NCI-H526 treated with DMSO at 0.1 percent for 48 hours (cell line): ENCODE measurements around the gene KMT2E.

Experiments
- DNase-seq: peaks from one replicate; lab custom pipeline; 2025; lab: John Stamatoyannopoulos, UW

The KMT2E gene

GRCh38 chr7:105007298-105007697, 6.7 kb upstream of the KMT2E start:
- DNase-seq: no peak

- DNase-seq: no peak
Measured at GRCh38 chr7:105009667-105010503, 4.1 kb upstream of the KMT2E start.

DNA sequence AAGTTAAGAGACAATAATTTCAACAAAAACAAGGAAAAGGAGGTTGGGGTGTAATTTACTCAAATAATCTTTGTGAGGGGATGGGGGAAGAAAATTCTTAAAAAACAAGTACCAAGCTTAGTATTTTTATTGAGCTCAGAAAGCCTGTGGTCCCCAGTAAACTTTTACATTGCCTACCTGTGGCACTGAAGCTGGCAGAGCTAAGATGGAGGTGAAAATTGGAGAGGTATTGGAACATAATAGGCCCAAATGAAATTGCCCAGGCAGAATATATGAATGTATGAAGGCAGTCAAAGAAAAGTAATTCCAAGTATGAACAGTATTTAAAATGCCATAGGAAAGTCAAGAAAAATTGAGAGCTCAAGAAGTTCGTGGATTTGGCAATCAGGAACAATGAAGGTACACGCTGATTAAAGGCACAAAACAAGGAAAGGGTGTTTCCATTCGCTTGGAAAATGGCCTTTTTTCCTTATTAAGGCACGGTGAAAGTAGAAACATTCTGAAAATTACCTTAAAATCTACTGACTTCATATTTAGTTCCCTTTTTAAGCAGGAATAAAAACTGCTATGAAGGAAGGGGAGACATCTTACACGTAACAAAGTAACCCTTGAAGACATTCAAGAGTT, 3.4 kb upstream of the KMT2E start:
- DNase-seq: no peak

DNA sequence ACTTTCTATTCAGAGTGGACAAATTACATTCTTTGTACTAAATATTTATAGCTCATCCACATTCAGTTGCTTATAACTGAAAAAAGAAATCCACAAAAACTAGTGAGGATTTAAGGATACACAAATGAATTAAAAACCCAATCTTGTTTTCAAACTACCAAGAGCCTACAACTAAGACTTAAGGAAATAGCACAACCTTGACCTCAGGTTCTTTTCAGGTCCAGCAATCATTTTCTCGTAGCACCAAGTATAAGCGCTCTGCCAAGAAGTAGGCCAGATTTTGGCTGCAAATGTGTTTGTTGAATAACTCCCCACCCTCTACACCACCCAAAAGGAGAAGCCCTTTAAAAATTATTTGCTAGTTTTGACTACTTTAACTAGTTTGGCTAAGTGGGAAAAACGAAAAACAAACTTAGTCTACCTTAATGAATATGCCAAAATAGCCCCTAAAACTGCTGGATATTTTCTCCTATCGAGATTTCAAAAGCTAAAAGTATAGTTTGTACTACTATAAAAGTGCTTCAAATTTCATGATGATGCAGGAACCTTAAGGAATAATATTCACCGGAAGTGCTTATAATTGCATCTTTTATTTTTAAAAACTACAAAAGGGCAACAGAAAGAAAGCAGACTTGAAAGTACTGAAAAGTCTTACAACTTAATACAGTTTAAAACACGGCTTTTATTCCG, 2.7 kb upstream of the KMT2E start:
- no peak for DNase-seq

- no peak for DNase-seq
Measured at GRCh38 chr7:105011831-105012502, 2.0 kb upstream of the KMT2E start.

- DNase-seq: peak; percentile 97
Measured at GRCh38 chr7:105012503-105013220, 1.3 kb upstream of the KMT2E start.

GRCh38 chr7:105013221-105013815, 687 bp upstream of the KMT2E start:
- DNase-seq: peak; percentile 84

- DNase-seq: peak; percentile 80
Measured at GRCh38 chr7:105014693-105015389, 836 bp downstream of the KMT2E start.

DNA sequence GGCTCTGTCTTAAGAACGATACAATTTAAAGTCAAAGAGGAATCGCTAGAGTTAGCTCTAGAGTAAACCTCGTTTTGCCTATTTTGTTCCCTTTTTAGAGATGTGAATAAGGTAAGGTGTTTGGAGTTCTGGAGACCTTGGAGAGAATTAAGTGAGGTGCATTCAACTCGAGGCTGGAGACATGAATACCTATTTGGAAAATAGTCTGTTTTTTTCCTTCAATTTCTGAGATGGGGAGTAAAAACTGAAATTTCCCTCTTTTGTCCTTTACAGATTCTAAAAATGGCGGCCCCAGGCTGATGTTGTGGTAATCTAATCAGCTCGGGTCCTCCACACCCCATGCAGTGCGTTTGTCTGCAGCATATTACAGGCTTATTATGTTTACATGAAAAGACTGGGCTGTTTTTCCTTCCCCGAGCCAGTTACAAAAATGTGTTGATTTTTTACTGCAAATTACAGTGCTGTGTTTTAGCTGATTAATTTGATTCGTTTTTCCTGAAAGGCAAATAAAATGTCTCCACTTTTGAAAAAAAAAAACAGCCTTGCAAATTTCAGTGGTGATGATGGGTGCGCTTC, 1.5 kb downstream of the KMT2E start:
- peak; percentile 60 for DNase-seq

DNA sequence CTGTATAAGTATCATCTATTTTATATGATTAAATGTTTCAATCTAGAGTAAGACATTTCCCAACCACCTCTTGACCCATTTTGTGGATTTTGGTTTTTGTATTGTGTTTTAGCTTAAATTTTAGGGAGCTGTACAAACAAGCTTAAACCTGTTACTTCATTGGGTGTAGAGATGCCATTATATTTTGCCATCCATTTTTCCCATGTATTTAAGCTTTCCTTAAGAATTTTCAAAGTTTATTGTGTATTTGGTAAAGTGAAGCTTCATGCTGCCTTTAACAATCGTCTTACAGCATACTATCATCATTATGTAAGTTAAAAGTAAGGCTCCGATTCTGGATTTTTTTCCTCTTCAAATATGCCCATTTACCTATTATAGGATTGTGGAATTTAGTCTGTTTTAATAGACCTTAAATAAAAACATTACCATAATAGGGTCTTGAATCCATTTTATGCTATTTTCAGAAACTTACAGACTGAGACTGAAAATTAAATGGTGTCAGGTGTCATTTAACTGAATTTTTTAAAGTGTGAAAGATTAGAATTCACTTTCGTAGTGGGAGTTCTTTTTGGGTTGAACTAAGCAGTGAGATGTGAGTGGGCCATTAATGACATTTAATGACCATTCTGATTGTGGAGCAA, 2.2 kb downstream of the KMT2E start:
- no peak for DNase-seq

DNA sequence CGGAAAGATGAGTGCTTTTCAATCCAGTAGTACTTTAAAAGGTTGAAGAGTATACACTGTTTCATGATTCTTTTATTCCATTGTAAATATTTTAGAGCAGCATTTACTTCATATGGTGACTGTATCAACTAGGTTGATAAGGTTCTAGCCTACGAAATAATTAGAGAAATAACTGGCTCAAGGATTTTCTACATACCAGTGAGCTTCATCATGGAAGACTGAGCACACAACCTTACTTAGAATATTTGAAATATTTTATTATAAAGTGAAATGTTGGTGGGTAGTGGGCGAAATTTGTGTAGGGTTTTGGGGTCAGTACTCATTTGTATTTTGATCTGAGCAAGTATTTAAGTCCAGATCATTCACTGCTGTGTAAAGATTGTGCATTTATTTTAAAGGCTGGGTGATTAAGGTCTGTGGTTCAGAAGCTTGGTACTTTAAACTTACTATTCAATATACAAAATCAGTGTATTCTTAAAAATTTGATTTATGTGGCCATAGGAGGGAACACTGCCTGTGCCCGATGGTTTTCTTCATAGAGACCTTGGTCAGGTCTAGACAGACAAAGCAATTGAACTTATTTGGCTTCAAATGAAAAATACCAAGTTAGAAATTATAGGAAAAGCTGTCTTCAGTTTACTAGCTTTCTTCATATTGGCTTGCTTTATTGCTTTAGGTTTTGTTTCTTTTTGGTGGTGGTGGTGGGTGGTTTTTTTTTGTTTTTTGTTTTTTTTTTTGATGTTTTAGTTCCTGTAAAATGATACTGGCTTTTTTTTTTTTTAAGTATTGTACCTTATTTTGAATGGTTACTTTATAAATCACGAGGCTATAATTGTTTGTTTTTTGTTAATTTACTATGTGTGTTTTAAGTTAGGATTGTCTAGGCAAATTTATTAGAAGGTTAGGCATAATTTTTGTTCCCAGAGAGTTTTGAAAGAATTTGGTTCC, 3.0 kb downstream of the KMT2E start:
- no peak for DNase-seq

- DNase-seq: no peak
Measured at GRCh38 chr7:105017657-105018365, 3.8 kb downstream of the KMT2E start.

- DNase-seq: no peak
Measured at GRCh38 chr7:105019269-105019668, 5.3 kb downstream of the KMT2E start.

DNA sequence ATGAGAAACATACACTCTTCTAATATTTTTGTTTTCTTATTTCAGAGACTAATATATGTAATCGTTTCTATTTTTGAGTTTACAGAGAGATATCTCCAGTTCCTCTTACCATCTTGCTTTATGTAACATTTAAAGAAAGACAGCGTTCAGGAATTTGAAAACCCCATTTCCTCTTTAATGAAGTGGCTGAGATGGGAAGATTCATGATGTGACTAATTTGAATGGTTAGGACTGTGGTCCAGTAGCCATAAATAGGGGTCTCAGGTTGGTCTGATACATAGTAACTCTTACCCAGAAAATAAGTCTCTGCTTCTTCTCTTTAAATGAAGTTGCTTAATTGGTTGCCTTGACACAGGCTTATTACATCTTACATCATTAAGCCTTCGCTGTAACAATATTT, 6.9 kb downstream of the KMT2E start:
- DNase-seq: no peak

- no peak for DNase-seq
Measured at GRCh38 chr7:105021352-105021751, 7.3 kb downstream of the KMT2E start.

- DNase-seq: no peak
Measured at GRCh38 chr7:105021967-105022366, 8.0 kb downstream of the KMT2E start.

- DNase-seq: no peak
Measured at GRCh38 chr7:105022458-105022857, 8.5 kb downstream of the KMT2E start.

DNA sequence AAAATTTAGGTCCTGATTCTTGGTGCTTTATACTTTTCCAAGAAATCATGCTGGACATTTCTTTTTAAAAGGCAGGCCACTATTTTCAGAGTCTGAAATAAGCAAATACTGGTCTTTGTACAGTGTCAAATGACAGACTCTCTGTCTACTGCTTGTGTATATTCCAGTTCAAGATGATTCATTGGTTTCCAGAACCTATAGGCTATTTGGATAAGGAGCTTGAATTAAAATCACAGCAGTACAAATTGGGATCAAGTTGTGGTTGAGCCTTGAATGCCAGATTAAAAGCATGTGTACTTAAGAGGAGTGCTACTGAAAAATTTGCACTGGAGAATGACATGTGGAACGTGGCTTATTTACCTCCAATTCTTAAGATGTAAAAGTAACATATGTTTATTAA, 10.7 kb downstream of the KMT2E start:
- DNase-seq: peak; percentile 27
